HG03575 (cell line): ENCODE results near the gene CREB1.
"Not testable (repeated sequence)": the region's sequence is repeated elsewhere in the genome, so short reads cannot be mapped to it uniquely, and the experiment has no call there.

Source experiments
- ATAC-seq: cut with Tn5 transposase; IDR thresholded peaks from one replicate; pipeline ENCODE4 v1.9.1; 2021; ENCODE audit not compliant: unreplicated experiment, insufficient number of reproducible peaks, low FRiP score; ENCODE audit errors: extremely low read depth

The CREB1 gene

GRCh38 chr2:207639288-207639687 lies 109.5 kb downstream of the CREB1 start:
- not testable (repeated sequence) for ATAC-seq

DNA sequence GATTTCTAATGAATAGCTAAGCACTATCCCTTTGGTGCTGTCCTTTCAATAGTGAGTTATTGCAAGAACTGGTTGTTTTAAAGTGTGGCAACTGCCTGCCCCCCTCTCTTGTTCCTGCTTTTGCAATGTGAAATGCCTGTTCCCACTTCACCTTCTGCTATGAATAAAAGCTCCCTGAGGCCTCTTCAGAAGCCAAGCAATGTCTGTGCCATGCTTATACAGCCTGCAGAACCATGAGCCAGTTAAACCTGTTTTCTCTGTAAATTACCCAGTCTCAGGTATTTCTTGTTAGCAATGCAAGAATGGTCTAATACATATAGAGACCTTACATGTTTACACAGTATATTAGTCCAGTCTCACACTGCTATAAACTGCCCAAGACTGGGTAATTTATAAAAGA lies 110.4 kb downstream of the CREB1 start:
- ATAC-seq = no peak

DNA sequence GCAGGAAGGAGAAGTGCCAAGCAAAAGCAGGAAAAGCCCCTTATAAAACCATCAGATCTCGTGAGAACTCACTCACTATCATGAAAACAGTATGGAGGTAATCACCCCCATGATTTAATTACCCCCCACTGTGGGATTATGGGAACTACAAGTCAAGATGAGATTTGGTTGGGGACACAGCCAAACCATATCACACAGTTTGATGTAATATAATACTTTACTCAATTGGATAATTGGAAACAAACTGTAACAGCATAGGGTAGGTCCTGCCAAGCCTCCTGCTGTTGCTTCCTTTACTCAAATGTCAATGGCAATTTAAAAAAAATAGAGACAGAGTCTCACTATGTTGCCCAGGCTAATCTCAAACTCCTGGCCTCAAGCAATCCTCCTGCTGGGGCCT lies 110.9 kb downstream of the CREB1 start:
- no peak for ATAC-seq

DNA sequence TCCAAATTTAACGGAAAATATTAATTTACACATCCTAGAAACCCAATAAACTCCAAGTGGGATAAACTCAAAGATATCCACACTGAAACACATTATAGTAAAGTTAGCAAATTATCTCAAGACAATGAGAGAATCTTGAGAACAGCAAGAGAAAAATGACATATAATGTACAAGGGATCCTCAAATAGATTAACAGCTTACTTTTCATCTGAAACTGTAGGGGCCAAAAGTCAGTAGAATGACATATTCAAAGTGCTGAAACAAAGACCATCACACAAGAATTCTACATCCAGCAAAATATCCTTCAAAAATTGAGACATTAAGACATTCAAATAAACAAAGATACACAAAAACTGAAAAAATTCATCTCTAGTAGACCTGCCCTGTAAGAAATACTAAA lies 114.1 kb downstream of the CREB1 start:
- no peak for ATAC-seq

GRCh38 chr2:207646582-207646981 lies 116.8 kb downstream of the CREB1 start:
- not testable (repeated sequence) for ATAC-seq
